HCT116 (cell line): ENCODE results near the gene SLC50A1.

Source experiments
- CTCF ChIP-seq, 3 experiments: fragments of 200-600 bp in 1 of 3; sonication (generic) in 1 of 3; IDR thresholded peaks in 2 of 3; conservative IDR thresholded peaks in 1 of 3; 2 replicates each; pipeline ENCODE4 v1.5.1; 2012 to 2017; ENCODE audit warnings: low read depth in 2 of 3, low read length in 2 of 3, antibody characterized with exemption in 1 of 3, borderline replicate concordance in 1 of 3, control low read depth in 1 of 3, mild to moderate bottlenecking in 1 of 3, mixed read lengths in 1 of 3, mixed run types in 1 of 3, moderate library complexity in 1 of 3; ENCODE audit not compliant: insufficient read depth in 1 of 3
- EZH2 ChIP-seq: fragments of 200-600 bp; sonication (generic); IDR thresholded peaks from 2 replicates; pipeline ENCODE4 v1.6.1; 2017; ENCODE audit warnings: antibody characterized with exemption, mixed run types
- RAD21 ChIP-seq: IDR thresholded peaks from 2 replicates; pipeline ENCODE4 v1.6.1; 2012; ENCODE audit warnings: low read depth, mild to moderate bottlenecking
- SP1 ChIP-seq: IDR thresholded peaks from 2 replicates; pipeline ENCODE4 v1.6.1; 2012; ENCODE audit warnings: low read depth

GRCh38 chr1:155110826-155111225 lies 24.8 kb upstream of the SLC50A1 start:
- TF ChIP-seq CTCF (IDR thresholded peaks at IDR 0.05 in 2 of 3, conservative IDR thresholded peaks at IDR 0.05 in 1 of 3; ENCODE audit: borderline replicate concordance in 1 of 3, insufficient read depth in 1 of 3, low read depth in 2 of 3, low read length in 2 of 3) (no peak), EZH2 (no peak), RAD21 (no peak), SP1 (no peak)
